PFSK-1 (cell line): Measurements from ENCODE around the gene LILRA5.

Experiments used
- FOXP2 ChIP-seq: optimal IDR thresholded peaks from 2 replicates; pipeline ENCODE3; 2011; ENCODE audit warnings: borderline replicate concordance, control low read depth, inconsistent platforms; ENCODE audit not compliant: insufficient read depth; ENCODE audit errors: extremely low read length, extremely low read depth
- POLR2AphosphoS5 ChIP-seq: IDR thresholded peaks from 2 replicates; pipeline ENCODE4 v1.6.1; 2012; ENCODE audit warnings: low read depth, mild to moderate bottlenecking, control low read depth, low read length, moderate library complexity
- SIN3A ChIP-seq: IDR thresholded peaks from 2 replicates; pipeline ENCODE4 v1.6.1; 2012; ENCODE audit warnings: mild to moderate bottlenecking, low read length, moderate library complexity, borderline replicate concordance; ENCODE audit not compliant: insufficient read depth
- TAF1 ChIP-seq: IDR thresholded peaks from 2 replicates; pipeline ENCODE4 v1.6.1; 2012; ENCODE audit warnings: low read length, control low read depth, borderline replicate concordance; ENCODE audit not compliant: insufficient read depth
- TF ChIP-seq, protein P1 (sequence below), 2 experiments: IDR thresholded peaks; 2 replicates each; pipeline versions ENCODE4 v1.6.1 to v1.8.0; 2011 to 2012; ENCODE audit warnings: low read depth in 2 of 2, low read length in 2 of 2, control low read depth in 1 of 2, inconsistent platforms in 1 of 2, mild to moderate bottlenecking in 1 of 2, moderate library complexity in 1 of 2; ENCODE audit not compliant: insufficient read depth in 1 of 2

LILRA5 gene

DNA sequence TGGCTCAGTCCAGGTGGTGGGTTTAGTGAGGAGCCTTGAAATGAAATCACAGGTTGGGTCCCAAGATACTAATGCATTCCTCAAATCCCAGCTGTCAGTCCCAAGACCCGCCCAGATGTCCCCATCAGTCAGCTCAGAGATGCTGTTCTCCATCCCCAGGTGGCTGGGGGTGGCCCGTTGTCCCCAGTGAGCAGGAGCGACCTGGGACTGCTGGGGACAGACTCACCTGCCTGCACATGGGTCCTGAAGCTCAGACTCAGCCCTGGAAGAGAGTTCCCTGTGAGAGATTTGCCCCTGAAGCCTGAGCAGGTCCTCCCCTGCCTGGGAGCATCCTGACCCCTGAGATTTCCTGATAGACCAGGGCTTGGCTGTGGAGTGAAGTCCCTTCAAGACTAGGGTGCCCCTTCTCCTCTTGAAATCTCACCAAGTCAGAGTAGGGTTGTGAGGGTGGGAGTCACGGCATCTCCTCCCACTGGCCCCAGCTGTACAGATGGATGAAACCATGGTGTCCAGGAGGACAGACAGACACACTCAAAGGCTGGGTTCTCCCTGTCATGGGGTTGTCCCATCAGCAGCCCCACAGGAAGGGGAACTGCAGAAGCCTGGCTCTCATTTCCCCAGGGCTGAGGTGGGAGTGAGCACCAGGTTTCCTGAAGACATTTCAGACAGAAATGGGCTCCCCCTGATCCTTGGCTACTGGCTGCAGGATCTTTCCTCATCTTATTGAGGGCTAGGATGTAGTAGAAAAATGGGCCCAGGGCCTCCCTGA, 14.4 kb downstream of the LILRA5 start:
- TF ChIP-seq POLR2AphosphoS5 (no peak), SIN3A (no peak), FOXP2 (no peak), TAF1 (no peak)
- TF ChIP-seq, protein P1, sequence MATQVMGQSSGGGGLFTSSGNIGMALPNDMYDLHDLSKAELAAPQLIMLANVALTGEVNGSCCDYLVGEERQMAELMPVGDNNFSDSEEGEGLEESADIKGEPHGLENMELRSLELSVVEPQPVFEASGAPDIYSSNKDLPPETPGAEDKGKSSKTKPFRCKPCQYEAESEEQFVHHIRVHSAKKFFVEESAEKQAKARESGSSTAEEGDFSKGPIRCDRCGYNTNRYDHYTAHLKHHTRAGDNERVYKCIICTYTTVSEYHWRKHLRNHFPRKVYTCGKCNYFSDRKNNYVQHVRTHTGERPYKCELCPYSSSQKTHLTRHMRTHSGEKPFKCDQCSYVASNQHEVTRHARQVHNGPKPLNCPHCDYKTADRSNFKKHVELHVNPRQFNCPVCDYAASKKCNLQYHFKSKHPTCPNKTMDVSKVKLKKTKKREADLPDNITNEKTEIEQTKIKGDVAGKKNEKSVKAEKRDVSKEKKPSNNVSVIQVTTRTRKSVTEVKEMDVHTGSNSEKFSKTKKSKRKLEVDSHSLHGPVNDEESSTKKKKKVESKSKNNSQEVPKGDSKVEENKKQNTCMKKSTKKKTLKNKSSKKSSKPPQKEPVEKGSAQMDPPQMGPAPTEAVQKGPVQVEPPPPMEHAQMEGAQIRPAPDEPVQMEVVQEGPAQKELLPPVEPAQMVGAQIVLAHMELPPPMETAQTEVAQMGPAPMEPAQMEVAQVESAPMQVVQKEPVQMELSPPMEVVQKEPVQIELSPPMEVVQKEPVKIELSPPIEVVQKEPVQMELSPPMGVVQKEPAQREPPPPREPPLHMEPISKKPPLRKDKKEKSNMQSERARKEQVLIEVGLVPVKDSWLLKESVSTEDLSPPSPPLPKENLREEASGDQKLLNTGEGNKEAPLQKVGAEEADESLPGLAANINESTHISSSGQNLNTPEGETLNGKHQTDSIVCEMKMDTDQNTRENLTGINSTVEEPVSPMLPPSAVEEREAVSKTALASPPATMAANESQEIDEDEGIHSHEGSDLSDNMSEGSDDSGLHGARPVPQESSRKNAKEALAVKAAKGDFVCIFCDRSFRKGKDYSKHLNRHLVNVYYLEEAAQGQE (IDR thresholded peaks at IDR 0.05; ENCODE audit: insufficient read depth in 1 of 2, low read depth in 2 of 2, low read length in 2 of 2): no peak

DNA sequence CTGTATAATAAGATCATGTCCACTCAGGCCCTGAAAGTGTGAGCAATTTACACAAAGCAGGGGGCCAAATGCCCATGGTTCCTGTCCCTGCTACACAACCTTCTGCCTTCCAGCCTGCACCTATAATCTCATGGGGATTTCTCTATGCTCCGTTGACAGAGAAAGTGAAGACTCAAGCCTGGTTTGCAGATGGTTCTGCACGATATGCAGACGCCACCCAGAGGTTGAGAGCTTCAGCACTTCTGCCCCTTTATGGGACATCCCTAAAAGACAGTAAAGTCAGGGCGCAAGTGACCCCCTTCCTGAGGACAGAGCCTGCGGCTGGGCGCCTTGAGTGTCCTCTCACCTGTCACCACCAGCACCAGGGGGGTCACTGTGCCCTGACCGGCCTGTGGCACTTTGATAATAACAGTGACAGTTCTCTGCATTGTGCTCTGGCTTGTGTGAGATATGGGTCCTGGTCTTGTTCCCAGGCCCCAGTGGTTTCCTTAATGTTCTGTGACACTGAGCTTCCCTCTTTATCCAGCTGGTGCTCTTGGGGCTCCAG, 15.1 kb downstream of the LILRA5 start:
- TF ChIP-seq TAF1 (no peak), POLR2AphosphoS5 (no peak)

DNA sequence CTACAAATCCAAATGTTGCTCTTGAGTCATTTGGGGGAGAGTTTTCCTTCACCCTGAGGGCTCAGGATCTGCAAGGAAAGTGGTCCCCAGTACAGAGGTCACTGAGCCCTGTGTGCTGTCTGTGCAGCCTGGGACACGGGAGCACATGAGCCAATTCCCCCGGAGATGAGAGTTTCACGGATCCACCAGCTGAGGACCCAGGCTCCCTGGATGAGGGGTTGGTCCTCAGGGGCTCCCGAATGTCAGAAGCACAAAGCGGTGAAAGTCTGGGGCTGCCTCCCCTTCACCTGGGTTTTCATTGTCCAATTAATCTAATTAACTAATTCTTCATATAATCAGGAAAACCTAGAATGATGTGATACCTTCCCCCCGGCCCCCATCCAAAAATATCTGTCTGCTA, 18.4 kb downstream of the LILRA5 start:
- no peak for TF ChIP-seq FOXP2
- no peak for TF ChIP-seq POLR2AphosphoS5
- TF ChIP-seq, protein P1 (IDR thresholded peaks at IDR 0.05; ENCODE audit: insufficient read depth in 1 of 2, low read depth in 2 of 2, low read length in 2 of 2): no peak
- no peak for TF ChIP-seq TAF1
- TF ChIP-seq SIN3A: no peak

DNA sequence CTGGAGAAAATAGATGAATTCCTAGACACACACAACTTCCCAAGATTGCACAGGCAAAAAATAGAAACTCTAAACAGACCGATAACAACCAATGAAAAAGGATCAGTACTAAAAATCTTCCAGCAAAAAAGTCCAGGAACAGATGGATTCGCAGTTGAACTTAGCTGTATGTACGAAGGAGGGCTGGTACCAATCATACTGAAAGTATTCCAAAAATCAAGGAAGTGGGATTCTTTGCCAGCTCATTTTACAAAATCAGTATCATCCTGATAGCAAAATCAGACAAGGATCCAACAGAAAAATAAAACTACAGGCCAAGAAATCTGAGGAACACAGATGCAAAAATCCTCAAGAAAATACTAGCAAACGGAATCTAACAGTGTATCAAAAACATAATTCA, 25.5 kb downstream of the LILRA5 start:
- TF ChIP-seq TAF1 (no peak), POLR2AphosphoS5 (no peak), SIN3A (no peak), FOXP2 (no peak)
- TF ChIP-seq, protein P1 (IDR thresholded peaks at IDR 0.05; ENCODE audit: insufficient read depth in 1 of 2, low read depth in 2 of 2, low read length in 2 of 2): no peak

DNA sequence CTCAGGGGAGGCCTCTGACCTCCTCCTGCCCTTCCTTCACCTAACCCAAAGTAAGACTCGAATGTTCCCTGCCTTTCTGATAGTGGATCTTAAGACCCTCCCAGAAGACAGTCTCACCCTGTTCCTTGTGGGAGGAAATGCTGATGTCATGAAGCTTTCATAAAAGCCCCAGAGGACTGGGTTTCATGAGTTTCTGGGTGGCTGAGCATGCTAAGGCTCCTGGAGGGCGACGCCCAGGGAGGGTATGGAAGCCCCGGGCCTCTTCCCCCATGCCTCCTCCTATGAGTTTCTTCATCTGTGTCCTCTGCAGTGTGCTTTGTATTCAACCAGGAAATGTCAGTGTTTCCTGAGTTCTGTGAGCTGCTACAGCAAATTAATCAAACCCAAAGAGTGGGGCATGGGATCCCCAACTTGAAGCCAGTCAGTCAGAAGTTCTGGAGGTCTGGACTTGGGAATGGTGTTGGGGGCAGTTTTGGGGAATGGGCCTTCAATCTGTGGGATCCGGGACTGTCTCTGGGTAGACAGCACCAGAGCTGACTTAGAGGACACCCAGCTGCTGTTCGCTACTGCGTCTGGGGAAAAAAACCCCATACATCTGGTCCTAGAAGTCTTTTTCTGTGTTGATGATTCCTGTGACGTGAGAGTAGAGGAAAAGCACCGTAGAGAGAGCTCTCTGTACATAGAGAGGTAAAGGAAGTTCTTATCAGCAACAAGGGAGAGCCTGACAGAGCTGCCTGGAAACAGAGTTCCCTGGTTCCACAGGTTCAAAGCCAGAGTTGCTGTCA, 30.1 kb downstream of the LILRA5 start:
- TF ChIP-seq SIN3A (no peak), TAF1 (no peak), POLR2AphosphoS5 (no peak)
- TF ChIP-seq, protein P1 (IDR thresholded peaks at IDR 0.05; ENCODE audit: insufficient read depth in 1 of 2, low read depth in 2 of 2, low read length in 2 of 2): no peak
